Trophoblast cell (in vitro differentiated cells and primary cell): ENCODE data around the gene SHROOM3.

ENCODE experiments used
- DNase-seq, 2 donors: peaks; one replicate each; pipeline ENCODE4 v3.0.0-alpha.2; 2016
- H2AFZ ChIP-seq: 2 replicates; pipeline ENCODE4 v1.6.1; 2013; ENCODE audit warnings: low read length, moderate library complexity, mild to moderate bottlenecking; ENCODE audit not compliant: insufficient read depth, poor library complexity
- H2AK5ac ChIP-seq: 2 replicates; pipeline ENCODE4 v1.6.1; 2013; ENCODE audit warnings: mild to moderate bottlenecking, low read length
- H2BK120ac ChIP-seq: 2 replicates; pipeline ENCODE4 v1.6.1; 2013; ENCODE audit warnings: low read length, mild to moderate bottlenecking, moderate library complexity; ENCODE audit not compliant: insufficient read depth, poor library complexity
- H2BK12ac ChIP-seq: 2 replicates; pipeline ENCODE4 v1.6.1; 2013; ENCODE audit warnings: mild to moderate bottlenecking, low read length, moderate library complexity
- H2BK5ac ChIP-seq: 2 replicates; pipeline ENCODE4 v1.6.1; 2013; ENCODE audit warnings: low read length, low read depth, moderate library complexity, mild to moderate bottlenecking; ENCODE audit not compliant: poor library complexity
- H3K14ac ChIP-seq: 2 replicates; pipeline ENCODE4 v1.6.1; 2013; ENCODE audit warnings: mild to moderate bottlenecking, low read length
- H3K18ac ChIP-seq: 2 replicates; pipeline ENCODE4 v1.6.1; 2013; ENCODE audit warnings: mild to moderate bottlenecking, low read length
- H3K23ac ChIP-seq: 2 replicates; pipeline ENCODE4 v1.6.1; 2013; ENCODE audit warnings: low read length
- H3K27ac ChIP-seq: 2 replicates; pipeline ENCODE4 v1.5.1; 2013; ENCODE audit warnings: low read depth, mild to moderate bottlenecking, inconsistent platforms, low read length, moderate library complexity
- H3K27me3 ChIP-seq: 2 replicates; pipeline ENCODE4 v1.6.1; 2013; ENCODE audit warnings: inconsistent platforms, mild to moderate bottlenecking, low read length, moderate library complexity; ENCODE audit not compliant: insufficient read depth
- H3K36me3 ChIP-seq, 2 experiments: 1 replicate in 1 of 2; 2 replicates in 1 of 2; pipeline ENCODE4 v1.6.1; 2013; ENCODE audit warnings: low read length in 2 of 2, mild to moderate bottlenecking in 2 of 2, moderate library complexity in 1 of 2; ENCODE audit not compliant: insufficient read depth in 2 of 2, control insufficient read depth in 1 of 2
- H3K4ac ChIP-seq: 2 replicates; pipeline ENCODE4 v1.6.1; 2013; ENCODE audit warnings: low read depth, mild to moderate bottlenecking, low read length, moderate library complexity
- H3K4me1 ChIP-seq, 2 experiments: 1 replicate in 1 of 2; 2 replicates in 1 of 2; pipeline ENCODE4 v1.6.1; 2013; ENCODE audit warnings: low read length in 2 of 2, mild to moderate bottlenecking in 2 of 2, moderate library complexity in 1 of 2; ENCODE audit not compliant: insufficient read depth in 2 of 2, control insufficient read depth in 1 of 2
- H3K4me2 ChIP-seq: 2 replicates; pipeline ENCODE4 v1.6.1; 2013; ENCODE audit warnings: inconsistent platforms, mild to moderate bottlenecking, low read length, moderate library complexity
- H3K4me3 ChIP-seq: 2 replicates; pipeline ENCODE4 v1.5.1; 2013; ENCODE audit warnings: mild to moderate bottlenecking, low read depth, low read length, inconsistent platforms
- H3K79me1 ChIP-seq: one replicate; pipeline ENCODE4 v1.6.1; 2013; ENCODE audit warnings: low read length
- H3K79me2 ChIP-seq: 2 replicates; pipeline ENCODE4 v1.6.1; 2013; ENCODE audit warnings: low read length, mild to moderate bottlenecking; ENCODE audit not compliant: control insufficient read depth, insufficient read depth, poor library complexity
- H3K9ac ChIP-seq: 2 replicates; pipeline ENCODE4 v1.6.1; 2013; ENCODE audit warnings: mild to moderate bottlenecking, low read length
- H3K9me3 ChIP-seq: 2 replicates; pipeline ENCODE4 v1.6.1; 2013; ENCODE audit warnings: low read depth, mild to moderate bottlenecking, control low read depth, inconsistent platforms, low read length; ENCODE audit not compliant: insufficient read depth
- H4K12ac ChIP-seq: 2 replicates; pipeline ENCODE4 v1.6.1; 2013; ENCODE audit warnings: low read depth, mild to moderate bottlenecking, low read length, moderate library complexity
- H4K8ac ChIP-seq: 2 replicates; pipeline ENCODE4 v1.6.1; 2013; ENCODE audit warnings: low read depth, mild to moderate bottlenecking, low read length, moderate library complexity
- H4K91ac ChIP-seq: one replicate; pipeline ENCODE4 v1.6.1; 2013; ENCODE audit warnings: low read depth, mild to moderate bottlenecking, low read length, moderate library complexity
- WGBS: extraction: QIAGEN DNeasy Blood & Tissue Kit; methylation state at CpG from one replicate; pipeline ENCODE4 v1.1.7; 2013; ENCODE audit warnings: missing lambda C conversion rate; ENCODE audit not compliant: insufficient read length, insufficient coverage; ENCODE audit errors: extremely low coverage; 5-methylcytosine and 5-hydroxymethylcytosine counted together

Gene SHROOM3

DNA sequence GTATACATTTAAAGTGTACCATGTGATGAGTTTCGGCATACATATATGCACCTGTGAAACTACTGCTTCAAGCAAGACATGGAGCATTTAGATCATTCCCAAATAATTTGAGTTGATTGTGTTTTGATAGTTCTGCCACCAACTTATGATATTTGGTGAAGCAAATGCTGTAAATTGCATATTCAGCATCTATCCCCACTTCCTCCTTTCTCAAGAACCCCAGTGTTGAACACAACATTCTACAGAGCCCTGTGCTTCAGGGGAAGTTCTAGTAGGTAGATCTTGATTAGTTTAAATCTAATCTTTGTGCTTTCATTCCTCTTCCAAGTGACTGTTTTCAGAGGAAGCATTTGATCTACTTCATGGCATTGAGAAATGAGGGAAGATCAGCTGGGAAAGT is 5.4 kb upstream of the SHROOM3 start:
- Histone ChIP-seq H3K27me3 (no peaks in the 10 kb centered on the region), H3K14ac (no peak overlapping the region), H4K91ac (no peak overlapping the region), H2BK120ac (no peak overlapping the region), H4K8ac (no peak overlapping the region), H3K27ac (no peak overlapping the region), H3K79me2 (no peaks in the 10 kb centered on the region), H3K4me1 (no peaks in the 10 kb centered on the region), H2AK5ac (no peak overlapping the region), H3K9me3 (no peaks in the 10 kb centered on the region), H2BK12ac (no peak overlapping the region), H3K4me3 (no peak overlapping the region), H3K18ac (no peak overlapping the region), H3K23ac (no peak overlapping the region), H4K12ac (no peak overlapping the region), H2AFZ (no peak overlapping the region), H3K4ac (no peak overlapping the region), H3K36me3 (no peaks in the 10 kb centered on the region), H2BK5ac (no peak overlapping the region), H3K9ac (no peak overlapping the region), H3K4me2 (no peak overlapping the region), H3K79me1 (peaks cover 2% of the 10 kb centered on the region)
- DNase-seq: no peak
- WGBS: no CpG with 5 or more reads among the region's 1 CpG

- WGBS: no CpG with 5 or more reads among the region's 15 CpGs
- Histone ChIP-seq H3K4ac (no peak overlapping the region), H3K79me1 (peaks cover 5% of the 10 kb centered on the region)
Measured at GRCh38 chr4:76430519-76431388, 4.3 kb upstream of the SHROOM3 start.

GRCh38 chr4:76435528-76436319 is 695 bp downstream of the SHROOM3 start:
- peak overlapping the region; percentile 64 for H3K14ac ChIP-seq
- peak overlapping the region; percentile 36 for H2BK12ac ChIP-seq
- DNase-seq: no peak
- H3K4ac ChIP-seq: peak overlapping the region; percentile 52
- peaks cover 0 to 3% of the 10 kb centered on the region in 2 experiments for H3K4me1 ChIP-seq
- peak overlapping the region; percentile 17 for H3K9ac ChIP-seq
- H3K18ac ChIP-seq: peak overlapping the region; percentile 64
- peak overlapping the region; percentile 89 for H2BK120ac ChIP-seq
- peaks cover 3% of the 10 kb centered on the region for H3K79me2 ChIP-seq
- peak overlapping the region; percentile 77 for H2BK5ac ChIP-seq
- peak overlapping the region; percentile 79 for H4K12ac ChIP-seq
- H4K8ac ChIP-seq: peak overlapping the region; percentile 56
- no peak overlapping the region for H2AK5ac ChIP-seq
- peak overlapping the region; percentile 81 for H3K27ac ChIP-seq
- no peak overlapping the region for H3K23ac ChIP-seq
- no peaks in the 10 kb centered on the region for H3K9me3 ChIP-seq
- H3K4me3 ChIP-seq: no peak overlapping the region
- H3K79me1 ChIP-seq: peaks cover 7% of the 10 kb centered on the region
- no peaks in the 10 kb centered on the region for H3K36me3 ChIP-seq
- H2AFZ ChIP-seq: peak overlapping the region; percentile 71
- H3K27me3 ChIP-seq: no peaks in the 10 kb centered on the region
- no CpG with 5 or more reads among the region's 7 CpGs for WGBS
- peak overlapping the region; percentile 67 for H3K4me2 ChIP-seq
- H4K91ac ChIP-seq: peak overlapping the region; percentile 76

More at GRCh38 chr4:76430519-76431388, 4.3 kb upstream of the SHROOM3 start:
- Histone ChIP-seq H3K9me3 (no peaks in the 10 kb centered on the region), H3K9ac (no peak overlapping the region), H3K4me2 (peak overlapping the region; percentile 39), H2BK12ac (no peak overlapping the region), H2BK5ac (no peak overlapping the region), H3K36me3 (no peaks in the 10 kb centered on the region), H2AFZ (no peak overlapping the region), H3K18ac (no peak overlapping the region), H3K14ac (no peak overlapping the region), H3K4me3 (no peak overlapping the region), H3K27ac (no peak overlapping the region), H4K91ac (no peak overlapping the region), H3K27me3 (no peaks in the 10 kb centered on the region), H4K12ac (no peak overlapping the region), H2AK5ac (no peak overlapping the region), H3K79me2 (peaks cover under 1% of the 10 kb centered on the region), H3K4me1 (peaks cover 0 to under 1% of the 10 kb centered on the region in 2 experiments), H3K23ac (no peak overlapping the region), H2BK120ac (no peak overlapping the region), H4K8ac (no peak overlapping the region)
- peak; percentile 18 to 78 for DNase-seq

- H3K18ac ChIP-seq: no peak overlapping the region
- H3K14ac ChIP-seq: no peak overlapping the region
- no peak overlapping the region for H2BK5ac ChIP-seq
- no peak overlapping the region for H3K4me2 ChIP-seq
- H3K4me3 ChIP-seq: no peak overlapping the region
- H3K4ac ChIP-seq: no peak overlapping the region
- no peak overlapping the region for H4K91ac ChIP-seq
- H2AK5ac ChIP-seq: no peak overlapping the region
- H3K79me2 ChIP-seq: peaks cover 3% of the 10 kb centered on the region
- no peak overlapping the region for H3K23ac ChIP-seq
- H3K27ac ChIP-seq: no peak overlapping the region
- DNase-seq: no peak
- no peak overlapping the region for H2AFZ ChIP-seq
- H2BK12ac ChIP-seq: no peak overlapping the region
- peaks cover 0 to 3% of the 10 kb centered on the region in 2 experiments for H3K4me1 ChIP-seq
- no peaks in the 10 kb centered on the region for H3K27me3 ChIP-seq
- no peaks in the 10 kb centered on the region for H3K36me3 ChIP-seq
- no peak overlapping the region for H2BK120ac ChIP-seq
- no peak overlapping the region for H4K12ac ChIP-seq
- H3K9me3 ChIP-seq: no peaks in the 10 kb centered on the region
- WGBS: no CpG with 5 or more reads among the region's 2 CpGs
- no peak overlapping the region for H3K9ac ChIP-seq
- H4K8ac ChIP-seq: no peak overlapping the region
- H3K79me1 ChIP-seq: peaks cover 5% of the 10 kb centered on the region
Measured at GRCh38 chr4:76439491-76439890, 4.5 kb downstream of the SHROOM3 start.
